Mesendoderm (in vitro differentiated cells): ENCODE results near the gene CFHR5.
A peak's percentile ranks its signal among the peaks of the same experiment; 100 is the strongest.

Source experiments
- DNase-seq: peaks from one replicate; pipeline ENCODE4 v3.0.0; 2013
- H2AK5ac ChIP-seq: 2 replicates; pipeline ENCODE4 v1.6.1; 2013; ENCODE audit warnings: low read length, inconsistent platforms
- H2BK120ac ChIP-seq: 2 replicates; pipeline ENCODE4 v1.6.1; 2013; ENCODE audit warnings: low read depth, mild to moderate bottlenecking, low read length, moderate library complexity, mixed read lengths
- H2BK15ac ChIP-seq: replicated peaks from 2 replicates; pipeline ENCODE4 v1.6.1; 2013; ENCODE audit warnings: low read depth, mild to moderate bottlenecking, moderate library complexity
- H2BK5ac ChIP-seq: 2 replicates; pipeline ENCODE4 v1.6.1; 2013; ENCODE audit warnings: low read length, inconsistent platforms
- H3K18ac ChIP-seq: 2 replicates; pipeline ENCODE4 v1.6.1; 2013; ENCODE audit warnings: mild to moderate bottlenecking, low read length, mixed read lengths
- H3K23ac ChIP-seq: one replicate; pipeline ENCODE4 v1.6.1; 2013; ENCODE audit warnings: low read length
- H3K27ac ChIP-seq: 2 replicates; pipeline ENCODE4 v1.5.1; 2013; ENCODE audit warnings: low read depth, mild to moderate bottlenecking, inconsistent platforms, low read length, moderate library complexity
- H3K27me3 ChIP-seq: 2 replicates; pipeline ENCODE4 v1.6.1; 2013; ENCODE audit warnings: low read length, control low read depth, mild to moderate bottlenecking, inconsistent platforms; ENCODE audit not compliant: insufficient read depth, poor library complexity
- H3K36me3 ChIP-seq: 2 replicates; pipeline ENCODE4 v1.6.1; 2013; ENCODE audit warnings: low read length, inconsistent platforms; ENCODE audit not compliant: control insufficient read depth, insufficient read depth
- H3K4ac ChIP-seq: one replicate; pipeline ENCODE4 v1.6.1; 2013; ENCODE audit warnings: low read depth, mild to moderate bottlenecking, low read length, moderate library complexity
- H3K4me1 ChIP-seq: 2 replicates; pipeline ENCODE4 v1.6.1; 2013; ENCODE audit warnings: low read depth, low read length, inconsistent platforms; ENCODE audit not compliant: control insufficient read depth
- H3K4me2 ChIP-seq: 2 replicates; pipeline ENCODE4 v1.6.1; 2013; ENCODE audit warnings: low read length
- H3K4me3 ChIP-seq: 2 replicates; pipeline ENCODE4 v1.5.1; 2013; ENCODE audit warnings: mild to moderate bottlenecking, low read length
- H3K56ac ChIP-seq: one replicate; pipeline ENCODE4 v1.6.1; 2013; ENCODE audit warnings: low read length
- H3K79me1 ChIP-seq: 2 replicates; pipeline ENCODE4 v1.6.1; 2013; ENCODE audit warnings: low read length, inconsistent platforms
- H3K79me2 ChIP-seq: 2 replicates; pipeline ENCODE4 v1.6.1; 2013; ENCODE audit warnings: mild to moderate bottlenecking, low read length; ENCODE audit not compliant: control insufficient read depth, insufficient read depth
- H3K9ac ChIP-seq: 2 replicates; pipeline ENCODE4 v1.6.1; 2013; ENCODE audit warnings: low read length, inconsistent platforms
- H4K5ac ChIP-seq: one replicate; pipeline ENCODE4 v1.6.1; 2013; ENCODE audit warnings: low read length
- H4K8ac ChIP-seq: one replicate; pipeline ENCODE4 v1.6.1; 2013; ENCODE audit warnings: low read depth, mild to moderate bottlenecking, control low read depth, low read length, moderate library complexity
- WGBS: extraction: QIAGEN DNeasy Blood & Tissue Kit; methylation state at CpG from one replicate; pipeline ENCODE4 v1.1.7; 2013; ENCODE audit warnings: low lambda C conversion rate, missing lambda C conversion rate; ENCODE audit not compliant: insufficient coverage; ENCODE audit errors: extremely low coverage; 5-methylcytosine and 5-hydroxymethylcytosine counted together

CFHR5 gene

GRCh38 chr1:196951711-196952394 is 25.5 kb upstream of the CFHR5 start:
- Histone ChIP-seq H3K4ac (no peak overlapping the region), H3K18ac (no peak overlapping the region), H3K4me2 (no peak overlapping the region), H3K79me2 (no peaks in the 10 kb centered on the region), H2BK15ac (no peak overlapping the region), H3K23ac (no peak overlapping the region), H3K56ac (no peak overlapping the region), H3K36me3 (no peaks in the 10 kb centered on the region), H3K27ac (no peak overlapping the region), H3K27me3 (no peaks in the 10 kb centered on the region), H4K8ac (no peak overlapping the region), H3K79me1 (no peaks in the 10 kb centered on the region), H2BK5ac (no peak overlapping the region), H2AK5ac (no peak overlapping the region), H4K5ac (no peak overlapping the region), H3K4me3 (no peak overlapping the region), H3K4me1 (no peaks in the 10 kb centered on the region), H3K9ac (no peak overlapping the region), H2BK120ac (no peak overlapping the region)
- DNase-seq = no peak
- WGBS = no CpG with 5 or more reads among the region's 2 CpGs

- Histone ChIP-seq H2BK15ac (no peak overlapping the region), H3K4me3 (no peak overlapping the region), H3K56ac (no peak overlapping the region), H4K5ac (no peak overlapping the region), H3K36me3 (no peaks in the 10 kb centered on the region), H3K27me3 (no peaks in the 10 kb centered on the region), H2AK5ac (no peak overlapping the region), H3K4me1 (no peaks in the 10 kb centered on the region), H3K4ac (no peak overlapping the region), H3K27ac (no peak overlapping the region), H3K79me2 (no peaks in the 10 kb centered on the region), H3K79me1 (no peaks in the 10 kb centered on the region), H3K4me2 (no peak overlapping the region), H2BK120ac (no peak overlapping the region), H2BK5ac (no peak overlapping the region), H3K18ac (no peak overlapping the region), H4K8ac (no peak overlapping the region), H3K23ac (no peak overlapping the region), H3K9ac (no peak overlapping the region)
- WGBS = no CpG with 5 or more reads among the region's 2 CpGs
- DNase-seq = no peak
Measured at GRCh38 chr1:196954778-196955177, 22.6 kb upstream of the CFHR5 start.

GRCh38 chr1:196955926-196956325 is 21.4 kb upstream of the CFHR5 start:
- Histone ChIP-seq H4K5ac (no peak overlapping the region), H3K4me2 (no peak overlapping the region), H3K36me3 (no peaks in the 10 kb centered on the region), H3K79me2 (no peaks in the 10 kb centered on the region), H4K8ac (no peak overlapping the region), H3K4me1 (no peaks in the 10 kb centered on the region), H2BK120ac (no peak overlapping the region), H3K4me3 (no peak overlapping the region), H3K79me1 (no peaks in the 10 kb centered on the region), H2BK15ac (no peak overlapping the region), H2AK5ac (no peak overlapping the region), H2BK5ac (no peak overlapping the region), H3K27ac (no peak overlapping the region), H3K18ac (no peak overlapping the region), H3K9ac (no peak overlapping the region), H3K23ac (no peak overlapping the region), H3K56ac (no peak overlapping the region), H3K4ac (no peak overlapping the region), H3K27me3 (no peaks in the 10 kb centered on the region)
- DNase-seq = peak; percentile 71
- no CpG with 5 or more reads among the region's 1 CpG for WGBS

GRCh38 chr1:196960854-196961253 is 16.5 kb upstream of the CFHR5 start:
- H3K4me1 ChIP-seq = no peaks in the 10 kb centered on the region
- H3K23ac ChIP-seq = no peak overlapping the region
- H3K27ac ChIP-seq = no peak overlapping the region
- no peak overlapping the region for H3K4me2 ChIP-seq
- H3K27me3 ChIP-seq = no peaks in the 10 kb centered on the region
- H3K36me3 ChIP-seq = no peaks in the 10 kb centered on the region
- H2BK15ac ChIP-seq = no peak overlapping the region
- no peak overlapping the region for H2BK120ac ChIP-seq
- H3K4me3 ChIP-seq = no peak overlapping the region
- no peak overlapping the region for H3K18ac ChIP-seq
- no peak overlapping the region for H2AK5ac ChIP-seq
- no CpG with 5 or more reads among the region's 3 CpGs for WGBS
- no peaks in the 10 kb centered on the region for H3K79me1 ChIP-seq
- DNase-seq = no peak
- H2BK5ac ChIP-seq = no peak overlapping the region
- no peak overlapping the region for H3K4ac ChIP-seq
- H4K8ac ChIP-seq = no peak overlapping the region
- no peak overlapping the region for H3K56ac ChIP-seq
- no peak overlapping the region for H4K5ac ChIP-seq
- H3K9ac ChIP-seq = no peak overlapping the region
- H3K79me2 ChIP-seq = no peaks in the 10 kb centered on the region

GRCh38 chr1:196970182-196970581 is 7.2 kb upstream of the CFHR5 start:
- Histone ChIP-seq H3K4me2 (no peak overlapping the region), H3K79me2 (no peaks in the 10 kb centered on the region), H3K18ac (no peak overlapping the region), H3K36me3 (no peaks in the 10 kb centered on the region), H3K79me1 (no peaks in the 10 kb centered on the region), H2BK120ac (no peak overlapping the region), H3K9ac (no peak overlapping the region), H2BK15ac (no peak overlapping the region), H2BK5ac (no peak overlapping the region), H2AK5ac (no peak overlapping the region), H3K4ac (no peak overlapping the region), H3K23ac (no peak overlapping the region), H4K8ac (no peak overlapping the region), H4K5ac (no peak overlapping the region), H3K56ac (no peak overlapping the region), H3K27ac (no peak overlapping the region), H3K4me1 (no peaks in the 10 kb centered on the region), H3K4me3 (no peak overlapping the region), H3K27me3 (no peaks in the 10 kb centered on the region)
- no CpG with 5 or more reads among the region's 1 CpG for WGBS
- no peak for DNase-seq

- H3K4ac ChIP-seq = no peak overlapping the region
- H3K4me3 ChIP-seq = no peak overlapping the region
- no peak overlapping the region for H3K27ac ChIP-seq
- no peak overlapping the region for H3K9ac ChIP-seq
- H3K56ac ChIP-seq = no peak overlapping the region
- no peak overlapping the region for H2BK15ac ChIP-seq
- H3K18ac ChIP-seq = no peak overlapping the region
- H3K79me1 ChIP-seq = no peaks in the 10 kb centered on the region
- DNase-seq = no peak
- no peaks in the 10 kb centered on the region for H3K4me1 ChIP-seq
- no peaks in the 10 kb centered on the region for H3K36me3 ChIP-seq
- no peak overlapping the region for H2AK5ac ChIP-seq
- no peak overlapping the region for H4K8ac ChIP-seq
- no peak overlapping the region for H3K23ac ChIP-seq
- H4K5ac ChIP-seq = no peak overlapping the region
- no CpG with 5 or more reads among the region's 4 CpGs for WGBS
- no peak overlapping the region for H2BK120ac ChIP-seq
- H3K4me2 ChIP-seq = no peak overlapping the region
- H2BK5ac ChIP-seq = no peak overlapping the region
- no peaks in the 10 kb centered on the region for H3K27me3 ChIP-seq
- no peaks in the 10 kb centered on the region for H3K79me2 ChIP-seq
Measured at GRCh38 chr1:196976278-196976677, 1.1 kb upstream of the CFHR5 start.
